ENCODE data around the gene PAXX. TPM values are rescaled to one million over a fixed set of nuclear protein-coding genes. Genes with fewer than 3 reads are reported as not detected.

PAXX gene
- total and polyA plus RNA-seq, 9 donors, result 1.1 to 48.9 (median 37.5) TPM

- H3K4me3 ChIP-seq, result no peak overlapping the region
- H3K27me3 ChIP-seq, result no peaks in the 10 kb centered on the region
- intact Hi-C loops (cut with DNase I), result no loop called here
- H3K4me1 ChIP-seq (ENCODE audit: insufficient read depth), result no peaks in the 10 kb centered on the region
- H3K27ac ChIP-seq, result no peak overlapping the region
- no peak for DNase-seq
- TF ChIP-seq POLR2A (IDR thresholded peaks at IDR 0.05), result no peak
- TF ChIP-seq EP300 (IDR thresholded peaks at IDR 0.05), result no peak
- TF ChIP-seq CTCF (IDR thresholded peaks at IDR 0.05), result no peak
- no peaks in the 10 kb centered on the region for H3K9me3 ChIP-seq
- 73 to 78% (median 76%) methylated on average over 10 to 14 of the region's 14 CpGs for WGBS, 3 donors
- no peaks in the 10 kb centered on the region for H3K36me3 ChIP-seq
These were observed 20.5 kb upstream of the PAXX start for GRCh38 chr9:136971746-136972145.

- TF ChIP-seq CTCF (IDR thresholded peaks at IDR 0.05) (no peak), POLR2A (IDR thresholded peaks at IDR 0.05) (no peak), EP300 (IDR thresholded peaks at IDR 0.05) (no peak)
- Histone ChIP-seq H3K9me3 (no peaks in the 10 kb centered on the region), H3K4me3 (no peak overlapping the region), H3K27ac (no peak overlapping the region), H3K36me3 (no peaks in the 10 kb centered on the region), H3K4me1 (ENCODE audit: insufficient read depth) (no peaks in the 10 kb centered on the region), H3K27me3 (no peaks in the 10 kb centered on the region)
- intact Hi-C loops (cut with DNase I), result no loop called here
- 61 to 72% (median 70%) methylated on average over 11 of the region's 11 CpGs for WGBS, 3 donors
- no peak for DNase-seq
These were observed 19.9 kb upstream of the PAXX start for GRCh38 chr9:136972335-136972734.

DNA sequence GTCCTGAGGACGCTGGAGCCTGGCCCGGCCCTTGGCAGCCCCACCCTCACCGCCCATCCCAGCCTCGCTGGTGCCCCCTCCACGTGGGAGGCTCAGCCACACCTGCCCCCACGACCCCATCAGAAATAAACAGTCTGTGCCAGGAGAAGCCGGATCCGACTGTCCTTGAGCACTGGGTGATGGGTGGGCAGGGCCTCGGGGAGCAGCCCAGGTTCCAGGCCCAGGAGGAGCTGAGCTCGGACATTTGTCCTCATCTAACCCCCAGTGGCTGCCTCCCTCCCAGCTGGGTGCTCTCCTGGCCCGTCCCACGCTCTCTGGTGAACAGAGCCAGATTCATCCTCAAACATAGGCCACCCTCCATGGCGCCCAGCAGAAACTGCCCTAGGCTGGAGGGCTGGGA is 19.5 kb upstream of the PAXX start:
- Histone ChIP-seq H3K4me1 (ENCODE audit: insufficient read depth) (peaks cover 2% of the 10 kb centered on the region), H3K27me3 (no peaks in the 10 kb centered on the region), H3K36me3 (no peaks in the 10 kb centered on the region), H3K4me3 (no peak overlapping the region), H3K9me3 (no peaks in the 10 kb centered on the region), H3K27ac (no peak overlapping the region)
- 26 to 44% (median 36%) methylated on average over 13 of the region's 13 CpGs for WGBS, 3 donors
- no peak for TF ChIP-seq CTCF (IDR thresholded peaks at IDR 0.05)
- TF ChIP-seq POLR2A (IDR thresholded peaks at IDR 0.05), result no peak
- no peak for TF ChIP-seq EP300 (IDR thresholded peaks at IDR 0.05)
- DNase-seq, result no peak
- intact Hi-C loops (cut with DNase I), result no loop called here

GRCh38 chr9:136973618-136974617 is 18.3 kb upstream of the PAXX start:
- DNase-seq, result no peak
- no peaks in the 10 kb centered on the region for H3K36me3 ChIP-seq
- 88 to 89% (median 89%) methylated on average over 28 to 29 of the region's 29 CpGs for WGBS, 3 donors
- peaks cover 6% of the 10 kb centered on the region for H3K4me1 ChIP-seq (ENCODE audit: insufficient read depth)
- intact Hi-C loops (cut with DNase I), result no loop called here
- H3K27me3 ChIP-seq, result no peaks in the 10 kb centered on the region
- no peaks in the 10 kb centered on the region for H3K9me3 ChIP-seq
- no peak overlapping the region for H3K4me3 ChIP-seq
- H3K27ac ChIP-seq, result no peak overlapping the region
- TF ChIP-seq POLR2A (IDR thresholded peaks at IDR 0.05) (no peak), EP300 (IDR thresholded peaks at IDR 0.05) (no peak), CTCF (IDR thresholded peaks at IDR 0.05) (no peak)
